H1 (cell line): Measurements from ENCODE around the gene NXPH1. TPM values are rescaled to one million over a fixed set of nuclear protein-coding genes. Genes with fewer than 3 reads are reported as not detected.

Experiments
- CTCF ChIA-PET: fragments of 300-600 bp; sonication (Branson Sonifier 250); formaldehyde crosslinking; loops from one replicate; lab custom pipeline; 2021; ENCODE audit not compliant: partially characterized antibody; lab: Charles Lee
- POLR2A ChIA-PET: fragments of 300-600 bp; sonication (Branson Sonifier 250); formaldehyde crosslinking; loops from one replicate; lab custom pipeline; 2021; ENCODE audit warnings: inconsistent platforms; ENCODE audit not compliant: partially characterized antibody; lab: Charles Lee
- DNase-seq, 2 experiments: peaks; one replicate each; pipeline versions ENCODE4 v3.0.0 to v3.0.0-alpha.2; 2010 to 2022; ENCODE audit warnings: low spot score in 2 of 2, low read depth in 1 of 2, mixed read lengths in 1 of 2
- FAIRE-seq: peaks from 2 replicates; lab custom pipeline; 2011; peaks lifted over from hg19 to GRCh38; lab: Jason Lieb, UNC
- H2AFZ ChIP-seq: 2 replicates; pipeline ENCODE4 v1.8.1; 2012; ENCODE audit warnings: low read length, inconsistent platforms
- H2AK5ac ChIP-seq: 2 replicates; pipeline ENCODE4 v1.6.1; 2013; ENCODE audit warnings: low read depth, low read length
- H2BK120ac ChIP-seq: replicated peaks from 2 replicates; pipeline ENCODE3; 2013; ENCODE audit warnings: low read depth, low read length, inconsistent platforms
- H2BK12ac ChIP-seq: 2 replicates; pipeline ENCODE4 v1.6.1; 2013; ENCODE audit warnings: low read depth, low read length
- H2BK15ac ChIP-seq: 2 replicates; pipeline ENCODE4 v1.6.1; 2013; ENCODE audit warnings: low read length
- H2BK20ac ChIP-seq: 2 replicates; pipeline ENCODE4 v1.6.1; 2013; ENCODE audit warnings: low read length
- H2BK5ac ChIP-seq: 2 replicates; pipeline ENCODE4 v1.6.1; 2013; ENCODE audit warnings: low read depth, low read length
- H3K14ac ChIP-seq: 2 replicates; pipeline ENCODE4 v1.6.1; 2013; ENCODE audit warnings: inconsistent platforms; ENCODE audit not compliant: insufficient read length
- H3K18ac ChIP-seq: 2 replicates; pipeline ENCODE4 v1.6.1; 2013; ENCODE audit warnings: low read length; ENCODE audit errors: extremely low read depth
- H3K23ac ChIP-seq: 2 replicates; pipeline ENCODE4 v1.6.1; 2013; ENCODE audit warnings: inconsistent platforms; ENCODE audit not compliant: insufficient read length
- H3K23me2 ChIP-seq: 2 replicates; pipeline ENCODE4 v1.6.1; 2013; ENCODE audit warnings: low read depth, low read length
- H3K27ac ChIP-seq: 2 replicates; pipeline ENCODE4 v1.6.1; 2011; ENCODE audit warnings: low read depth, low read length, inconsistent platforms
- H3K27me3 ChIP-seq, 4 experiments: replicated peaks in 1 of 4; 1 replicate in 1 of 4; 2 replicates in 3 of 4; pipeline versions ENCODE4 v1.6.1 to v1.8.1; 2011 to 2013; ENCODE audit warnings: low read length in 3 of 4, mild to moderate bottlenecking in 3 of 4, inconsistent platforms in 2 of 4, mixed read lengths in 2 of 4, moderate library complexity in 1 of 4; ENCODE audit not compliant: control insufficient read depth in 3 of 4, insufficient read depth in 3 of 4; ENCODE audit errors: extremely low read depth in 1 of 4
- H3K36me3 ChIP-seq, 4 experiments: 2 replicates each; pipeline versions ENCODE4 v1.6.1 to v1.8.1; 2011 to 2013; ENCODE audit warnings: mild to moderate bottlenecking in 4 of 4, low read length in 3 of 4, moderate library complexity in 2 of 4, control low read depth in 1 of 4, inconsistent platforms in 1 of 4; ENCODE audit not compliant: insufficient read depth in 4 of 4, control insufficient read depth in 2 of 4
- H3K4ac ChIP-seq: replicated peaks from 2 replicates; pipeline ENCODE3; 2013; ENCODE audit warnings: low read length, low read depth, mixed read lengths, inconsistent platforms; ENCODE audit not compliant: insufficient read length
- H3K4me1 ChIP-seq, 4 experiments: replicated peaks in 1 of 4; 1 replicate in 1 of 4; 2 replicates in 3 of 4; pipeline versions ENCODE4 v1.6.1 to v1.8.1; 2011 to 2013; ENCODE audit warnings: low read length in 3 of 4, inconsistent platforms in 2 of 4, mixed read lengths in 1 of 4; ENCODE audit not compliant: insufficient read depth in 4 of 4, control insufficient read depth in 3 of 4
- H3K4me2 ChIP-seq, 2 experiments: 2 replicates each; pipeline versions ENCODE4 v1.6.1 to v1.8.1; 2011 to 2013; ENCODE audit warnings: low read depth in 2 of 2, low read length in 2 of 2, control low read depth in 1 of 2, inconsistent platforms in 1 of 2, mild to moderate bottlenecking in 1 of 2; ENCODE audit not compliant: insufficient read depth in 1 of 2
- H3K4me3 ChIP-seq, 4 experiments: fragments of 200-600, 300-600 bp in 1 of 4; sonication (generic), shearing (Covaris generic), sonication (Bioruptor Twin) in 1 of 4; 2 replicates each; pipeline versions ENCODE4 v1.5.1 to v1.8.1; 2011 to 2016; ENCODE audit warnings: low read length in 4 of 4, low read depth in 3 of 4, control low read depth in 2 of 4, inconsistent platforms in 2 of 4, mild to moderate bottlenecking in 2 of 4, mixed read lengths in 1 of 4, moderate library complexity in 1 of 4; ENCODE audit not compliant: insufficient read depth in 2 of 4; ENCODE audit errors: extremely low read depth in 1 of 4
- H3K56ac ChIP-seq: replicated peaks from 2 replicates; pipeline ENCODE3; 2013; ENCODE audit warnings: low read depth, mild to moderate bottlenecking, mixed read lengths, low read length, inconsistent platforms; ENCODE audit not compliant: insufficient read length
- H3K79me1 ChIP-seq: 2 replicates; pipeline ENCODE4 v1.6.1; 2013; ENCODE audit warnings: low read depth, low read length, control low read depth
- H3K79me2 ChIP-seq, 2 experiments: 2 replicates each; pipeline versions ENCODE4 v1.6.1 to v1.8.1; 2012 to 2013; ENCODE audit warnings: low read length in 2 of 2, mild to moderate bottlenecking in 2 of 2, inconsistent platforms in 1 of 2; ENCODE audit not compliant: insufficient read depth in 2 of 2, control insufficient read depth in 1 of 2
- H3K9ac ChIP-seq, 4 experiments: replicated peaks in 1 of 4; 1 replicate in 1 of 4; 2 replicates in 3 of 4; pipeline versions ENCODE4 v1.6.1 to v1.8.1; 2011 to 2013; ENCODE audit warnings: low read depth in 3 of 4, low read length in 3 of 4, control low read depth in 2 of 4, mild to moderate bottlenecking in 2 of 4, moderate library complexity in 2 of 4, inconsistent platforms in 1 of 4; ENCODE audit errors: extremely low read depth in 1 of 4
- H3K9me3 ChIP-seq, 2 experiments: 2 replicates each; pipeline versions ENCODE4 v1.6.1 to v1.8.1; 2012 to 2013; ENCODE audit warnings: mild to moderate bottlenecking in 2 of 2, moderate library complexity in 2 of 2, control low read depth in 1 of 2, inconsistent platforms in 1 of 2, low read depth in 1 of 2, low read length in 1 of 2, mixed read lengths in 1 of 2; ENCODE audit not compliant: insufficient read depth in 2 of 2
- H4K20me1 ChIP-seq, 2 experiments: replicated peaks in 1 of 2; 2 replicates each; pipeline versions ENCODE3 to v1.8.1; 2011 to 2013; ENCODE audit warnings: inconsistent platforms in 2 of 2, low read length in 2 of 2, mild to moderate bottlenecking in 1 of 2; ENCODE audit not compliant: insufficient read depth in 2 of 2, control insufficient read depth in 1 of 2
- H4K5ac ChIP-seq: 2 replicates; pipeline ENCODE4 v1.6.1; 2013; ENCODE audit warnings: low read length, low read depth, mixed read lengths, inconsistent platforms; ENCODE audit not compliant: insufficient read length
- H4K8ac ChIP-seq: 2 replicates; pipeline ENCODE4 v1.8.0; 2013; ENCODE audit warnings: mild to moderate bottlenecking, moderate library complexity, low read length, inconsistent platforms; ENCODE audit not compliant: insufficient read depth; ENCODE audit errors: extremely low read depth
- H4K91ac ChIP-seq: replicated peaks from 2 replicates; pipeline ENCODE3; 2013; ENCODE audit warnings: low read length, mixed read lengths, inconsistent platforms; ENCODE audit not compliant: insufficient read length
- ASH2L ChIP-seq: fragments of 200-600, 300-600 bp; sonication (generic); IDR thresholded peaks from one replicate; pipeline ENCODE4 v1.7.1; 2017; ENCODE audit warnings: low read length
- CEBPB ChIP-seq: IDR thresholded peaks from 2 replicates; pipeline ENCODE4 v1.6.1; 2012; ENCODE audit warnings: low read depth, low read length
- CTCF ChIP-seq, 3 experiments: IDR thresholded peaks; 1 replicate in 2 of 3; 2 replicates in 1 of 3; pipeline versions ENCODE4 v1.5.1 to v1.6.1; 2011; ENCODE audit warnings: low read length in 3 of 3, mild to moderate bottlenecking in 3 of 3, inconsistent platforms in 2 of 3, low read depth in 1 of 3, moderate library complexity in 1 of 3; ENCODE audit not compliant: insufficient read depth in 1 of 3; ENCODE audit errors: control extremely low read depth in 1 of 3
- HDAC2 ChIP-seq, 2 experiments: fragments of 300-600 bp in 1 of 2; sonication (generic) in 1 of 2; IDR thresholded peaks; 2 replicates each; pipeline ENCODE4 v1.6.1; 2011 to 2012; ENCODE audit warnings: low read depth in 2 of 2, low read length in 2 of 2, mild to moderate bottlenecking in 2 of 2, moderate library complexity in 2 of 2, borderline replicate concordance in 1 of 2, inconsistent platforms in 1 of 2
- RAD21 ChIP-seq, 2 experiments: IDR thresholded peaks in 1 of 2; conservative IDR thresholded peaks in 1 of 2; 2 replicates each; pipeline ENCODE4 v1.6.1; 2011; ENCODE audit warnings: low read depth in 2 of 2, low read length in 2 of 2, improper control_type of control experiment in 1 of 2, inconsistent platforms in 1 of 2, mild to moderate bottlenecking in 1 of 2, moderate library complexity in 1 of 2
- RXRA ChIP-seq: IDR thresholded peaks from 2 replicates; pipeline ENCODE4 v1.6.1; 2011; ENCODE audit warnings: low read depth, mild to moderate bottlenecking, low read length, moderate library complexity; ENCODE audit not compliant: insufficient read depth
- SAP30 ChIP-seq: fragments of 300-600 bp; sonication (generic); IDR thresholded peaks from 2 replicates; pipeline ENCODE4 v1.7.1; 2012; ENCODE audit warnings: low read length, moderate library complexity, mild to moderate bottlenecking, inconsistent platforms; ENCODE audit not compliant: insufficient read depth, insufficient replicate concordance
- WGBS, 2 experiments: shearing (Covaris generic) in 1 of 2; methylation state at CpG; one replicate each; pipeline versions ENCODE4 v1.1.6 to v1.1.7; 2013 to 2015; ENCODE audit warnings: low lambda C conversion rate in 2 of 2, mixed read lengths in 2 of 2, inconsistent platforms in 1 of 2, low coverage in 1 of 2, missing lambda C conversion rate in 1 of 2; ENCODE audit not compliant: insufficient replicate concordance in 2 of 2, insufficient coverage in 1 of 2, insufficient read length in 1 of 2; ENCODE audit errors: extremely low coverage in 1 of 2, missing lambda C conversion rate in 1 of 2; 5-methylcytosine and 5-hydroxymethylcytosine counted together
- polyA plus RNA-seq, 7 experiments: library from polyadenylated mRNA; depleted of rRNA in 3 of 7; stranded (reverse) in 5 of 7; unstranded in 2 of 7; fragments of >200 nt in 5 of 7; fragments of 200-250 nt in 2 of 7; gene quantifications; 1 replicate in 5 of 7; 2 replicates in 1 of 7; 4 replicates in 1 of 7; pipeline versions ENCODE4 v1.2.1 to v1.2.3, GENCODE V29; 2011 to 2013; ENCODE audit warnings: missing spikeins in 2 of 7, mixed read lengths in 2 of 7
- total RNA-seq: library from RNA; stranded (reverse); fragmentation: NEBNext Ultra II Directional; extraction: Animal tissue kit (Norgen Biotek cat#: 25700); gene quantifications from 2 replicates; pipeline ENCODE4 v1.2.1, GENCODE V29; 2021

Gene NXPH1
- total and polyA plus RNA-seq, 2 of the 8 experiments (the other 6 are each of a cell fraction or from before 2014, with no cell fraction given): 0.14 to 1.0 TPM

GRCh38 chr7:8442051-8442813, 8.8 kb downstream of the NXPH1 start:
- Histone ChIP-seq H3K4me3 (peak overlapping the region; percentile 42 to 74 (median 70)), H4K91ac (no peak overlapping the region), H3K9me3 (no peaks in the 10 kb centered on the region), H3K18ac (0 out of 2 replicates have a peak overlapping the region, but pooled peaks have one; percentile 13), H3K56ac (no peak overlapping the region), H3K23ac (no peak overlapping the region), H2AFZ (peak overlapping the region; percentile 5; the same call in 1 of the 2 replicates), H3K23me2 (peaks cover 31% of the 10 kb centered on the region), H3K79me2 (no peaks in the 10 kb centered on the region), H3K4me2 (peak overlapping the region; percentile 97 to 100), H3K9ac (no peak overlapping the region), H2BK15ac (no peak overlapping the region), H4K8ac (no peak overlapping the region), H3K27me3 (peaks cover 30 to 66% (median 63%) of the 10 kb centered on the region in 4 experiments), H2BK20ac (no peak overlapping the region), H3K36me3 (no peaks in the 10 kb centered on the region), H2BK12ac (peak overlapping the region; percentile 22; the same call in 1 of the 2 replicates), H3K79me1 (no peaks in the 10 kb centered on the region), H3K4me1 (peaks cover 0 to 21% (median 6%) of the 10 kb centered on the region in 4 experiments), H3K4ac (no peak overlapping the region), H4K20me1 (peaks cover 0 to 9% of the 10 kb centered on the region in 2 experiments), H4K5ac (no peak overlapping the region), H3K27ac (no peak overlapping the region), H2BK5ac (0 out of 2 replicates have a peak overlapping the region, but pooled peaks have one; percentile 40), H3K14ac (no peak overlapping the region), H2BK120ac (no peak overlapping the region), H2AK5ac (no peak overlapping the region)
- ChIA-PET POLR2A (no interaction called here), CTCF (interaction anchor here (0.7 to 6.1 kb wide), 6 partner anchors 8 to 1254 kb away, joined by 3 to 38 read pairs (median 4); partner anchors contain the start of gene NXPH1)
- WGBS, 2 experiments: 3% methylated on average over 50 of the region's 51 CpGs; no CpG with 5 or more reads in 1 of the 2 experiments
- DNase-seq (no peak), FAIRE-seq (no peak)
- no peak for TF ChIP-seq CEBPB
- TF ChIP-seq HDAC2 (IDR thresholded peaks at IDR 0.05; ENCODE audit: borderline replicate concordance in 1 of 2, low read depth in 2 of 2, low read length in 2 of 2): no peak
- no peak for TF ChIP-seq RAD21 (IDR thresholded peaks at IDR 0.05 in 1 of 2, conservative IDR thresholded peaks at IDR 0.05 in 1 of 2; ENCODE audit: low read depth in 2 of 2, low read length in 2 of 2)
- peak; percentile 45 for TF ChIP-seq SAP30
- no peak for TF ChIP-seq CTCF (IDR thresholded peaks at IDR 0.05; ENCODE audit: control extremely low read depth in 1 of 3, insufficient read depth in 1 of 3, low read depth in 1 of 3, low read length in 3 of 3)
- TF ChIP-seq ASH2L: peak; percentile 17
- no peak for TF ChIP-seq RXRA
